Mesendoderm (in vitro differentiated cells): Measurements from ENCODE around the gene TNFSF11. TPM values are rescaled to one million over a fixed set of nuclear protein-coding genes. Genes with fewer than 3 reads are reported as not detected.

ENCODE experiments used
- DNase-seq: peaks from one replicate; pipeline ENCODE4 v3.0.0; 2013
- H2AK5ac ChIP-seq: 2 replicates; pipeline ENCODE4 v1.6.1; 2013; ENCODE audit warnings: low read length, inconsistent platforms
- H2BK120ac ChIP-seq: 2 replicates; pipeline ENCODE4 v1.6.1; 2013; ENCODE audit warnings: low read depth, mild to moderate bottlenecking, low read length, moderate library complexity, mixed read lengths
- H2BK15ac ChIP-seq: replicated peaks from 2 replicates; pipeline ENCODE4 v1.6.1; 2013; ENCODE audit warnings: low read depth, mild to moderate bottlenecking, moderate library complexity
- H2BK5ac ChIP-seq: 2 replicates; pipeline ENCODE4 v1.6.1; 2013; ENCODE audit warnings: low read length, inconsistent platforms
- H3K18ac ChIP-seq: 2 replicates; pipeline ENCODE4 v1.6.1; 2013; ENCODE audit warnings: mild to moderate bottlenecking, low read length, mixed read lengths
- H3K23ac ChIP-seq: one replicate; pipeline ENCODE4 v1.6.1; 2013; ENCODE audit warnings: low read length
- H3K27ac ChIP-seq: 2 replicates; pipeline ENCODE4 v1.5.1; 2013; ENCODE audit warnings: low read depth, mild to moderate bottlenecking, inconsistent platforms, low read length, moderate library complexity
- H3K27me3 ChIP-seq: 2 replicates; pipeline ENCODE4 v1.6.1; 2013; ENCODE audit warnings: low read length, control low read depth, mild to moderate bottlenecking, inconsistent platforms; ENCODE audit not compliant: insufficient read depth, poor library complexity
- H3K36me3 ChIP-seq: 2 replicates; pipeline ENCODE4 v1.6.1; 2013; ENCODE audit warnings: low read length, inconsistent platforms; ENCODE audit not compliant: control insufficient read depth, insufficient read depth
- H3K4ac ChIP-seq: one replicate; pipeline ENCODE4 v1.6.1; 2013; ENCODE audit warnings: low read depth, mild to moderate bottlenecking, low read length, moderate library complexity
- H3K4me1 ChIP-seq: 2 replicates; pipeline ENCODE4 v1.6.1; 2013; ENCODE audit warnings: low read depth, low read length, inconsistent platforms; ENCODE audit not compliant: control insufficient read depth
- H3K4me2 ChIP-seq: 2 replicates; pipeline ENCODE4 v1.6.1; 2013; ENCODE audit warnings: low read length
- H3K4me3 ChIP-seq: 2 replicates; pipeline ENCODE4 v1.5.1; 2013; ENCODE audit warnings: mild to moderate bottlenecking, low read length
- H3K56ac ChIP-seq: one replicate; pipeline ENCODE4 v1.6.1; 2013; ENCODE audit warnings: low read length
- H3K79me1 ChIP-seq: 2 replicates; pipeline ENCODE4 v1.6.1; 2013; ENCODE audit warnings: low read length, inconsistent platforms
- H3K79me2 ChIP-seq: 2 replicates; pipeline ENCODE4 v1.6.1; 2013; ENCODE audit warnings: mild to moderate bottlenecking, low read length; ENCODE audit not compliant: control insufficient read depth, insufficient read depth
- H3K9ac ChIP-seq: 2 replicates; pipeline ENCODE4 v1.6.1; 2013; ENCODE audit warnings: low read length, inconsistent platforms
- H4K5ac ChIP-seq: one replicate; pipeline ENCODE4 v1.6.1; 2013; ENCODE audit warnings: low read length
- H4K8ac ChIP-seq: one replicate; pipeline ENCODE4 v1.6.1; 2013; ENCODE audit warnings: low read depth, mild to moderate bottlenecking, control low read depth, low read length, moderate library complexity
- WGBS: extraction: QIAGEN DNeasy Blood & Tissue Kit; methylation state at CpG from one replicate; pipeline ENCODE4 v1.1.7; 2013; ENCODE audit warnings: low lambda C conversion rate, missing lambda C conversion rate; ENCODE audit not compliant: insufficient coverage; ENCODE audit errors: extremely low coverage; 5-methylcytosine and 5-hydroxymethylcytosine counted together
- polyA plus RNA-seq, 2 experiments: library from polyadenylated mRNA; stranded (reverse); fragments of 200-250 nt; gene quantifications; one replicate each; pipeline ENCODE4 v1.2.3, GENCODE V29; 2013

The TNFSF11 gene
- polyA plus RNA-seq (2013, experiment 1 of 2), result 0.65 TPM
- 0.69 TPM for polyA plus RNA-seq (2013, experiment 2 of 2)

DNA sequence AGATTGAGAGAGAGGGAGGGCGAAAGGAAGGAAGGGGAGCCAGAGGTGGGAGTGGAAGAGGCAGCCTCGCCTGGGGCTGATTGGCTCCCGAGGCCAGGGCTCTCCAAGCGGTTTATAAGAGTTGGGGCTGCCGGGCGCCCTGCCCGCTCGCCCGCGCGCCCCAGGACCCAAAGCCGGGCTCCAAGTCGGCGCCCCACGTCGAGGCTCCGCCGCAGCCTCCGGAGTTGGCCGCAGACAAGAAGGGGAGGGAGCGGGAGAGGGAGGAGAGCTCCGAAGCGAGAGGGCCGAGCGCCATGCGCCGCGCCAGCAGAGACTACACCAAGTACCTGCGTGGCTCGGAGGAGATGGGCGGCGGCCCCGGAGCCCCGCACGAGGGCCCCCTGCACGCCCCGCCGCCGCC lies at the start of gene TNFSF11:
Gene TNFSF11 (plus strand): TSS at position 142 of the 400 bp plus-strand sequence. CDS start 152 bp downstream, at position 294.
- Histone ChIP-seq H3K18ac (no peak within 1 kb of the TSS), H3K4me3 (peak within 1 kb of the TSS; percentile 49), H3K23ac (peak within 1 kb of the TSS; percentile 6), H4K5ac (no peak within 1 kb of the TSS), H3K4me2 (peak within 1 kb of the TSS; percentile 78), H3K79me1 (no peaks in the 10 kb centered on the region), H3K36me3 (no peaks in the 10 kb centered on the region), H3K27me3 (peaks cover 2% of the 10 kb centered on the region), H3K4ac (no peak within 1 kb of the TSS), H3K56ac (peak within 1 kb of the TSS; percentile 62), H4K8ac (no peak within 1 kb of the TSS), H2BK15ac (no peak within 1 kb of the TSS), H2BK120ac (no peak within 1 kb of the TSS), H3K27ac (no peak within 1 kb of the TSS), H3K4me1 (no peaks in the 10 kb centered on the region), H2AK5ac (no peak within 1 kb of the TSS), H3K9ac (peak within 1 kb of the TSS; percentile 31), H2BK5ac (no peak within 1 kb of the TSS), H3K79me2 (no peaks in the 10 kb centered on the region)
- WGBS, result no CpG with 5 or more reads among the region's 39 CpGs
- peak; percentile 71 for DNase-seq

DNA sequence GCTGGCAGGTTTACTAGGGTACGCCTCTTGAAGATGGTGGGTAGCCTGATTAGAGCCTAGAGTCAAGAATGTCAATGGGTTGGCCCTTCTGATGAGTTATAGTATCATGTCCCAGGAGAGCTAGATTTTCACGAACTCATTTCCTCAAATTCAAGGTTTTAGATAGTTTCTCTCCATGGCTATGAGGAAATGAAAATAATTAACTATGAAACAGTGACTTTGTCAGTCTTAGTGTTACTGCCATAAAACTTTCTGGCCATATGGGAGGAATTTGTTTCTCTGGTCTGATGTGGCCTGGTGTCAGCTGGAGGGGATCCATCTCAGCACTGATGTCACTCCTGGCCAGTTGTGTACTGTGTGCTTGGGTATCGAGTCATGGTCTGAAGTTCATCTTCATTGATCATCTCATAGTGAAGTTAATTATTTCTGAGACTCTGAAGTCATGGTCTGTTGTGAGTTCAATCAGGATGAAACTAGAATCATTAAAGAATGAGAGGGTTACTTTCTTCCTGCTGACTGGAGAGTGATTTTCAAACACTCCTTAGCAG lies 49.4 kb upstream of the TNFSF11 start:
- H2BK120ac ChIP-seq, result no peak overlapping the region
- H3K9ac ChIP-seq, result no peak overlapping the region
- no peak overlapping the region for H3K4ac ChIP-seq
- H3K27ac ChIP-seq, result no peak overlapping the region
- no peak overlapping the region for H3K56ac ChIP-seq
- no peaks in the 10 kb centered on the region for H3K36me3 ChIP-seq
- no peak overlapping the region for H4K8ac ChIP-seq
- no peaks in the 10 kb centered on the region for H3K79me2 ChIP-seq
- H3K18ac ChIP-seq, result no peak overlapping the region
- H3K27me3 ChIP-seq, result no peaks in the 10 kb centered on the region
- no peaks in the 10 kb centered on the region for H3K4me1 ChIP-seq
- no peak overlapping the region for H2BK15ac ChIP-seq
- H4K5ac ChIP-seq, result no peak overlapping the region
- H3K4me3 ChIP-seq, result no peak overlapping the region
- no peak overlapping the region for H2AK5ac ChIP-seq
- H3K79me1 ChIP-seq, result no peaks in the 10 kb centered on the region
- no peak for DNase-seq
- H3K4me2 ChIP-seq, result no peak overlapping the region
- WGBS, result no CpG with 5 or more reads among the region's 3 CpGs
- H2BK5ac ChIP-seq, result no peak overlapping the region
- no peak overlapping the region for H3K23ac ChIP-seq

- DNase-seq, result no peak
- no peak overlapping the region for H3K4me2 ChIP-seq
- no peak overlapping the region for H3K18ac ChIP-seq
- no peak overlapping the region for H2BK120ac ChIP-seq
- H3K79me2 ChIP-seq, result no peaks in the 10 kb centered on the region
- no peak overlapping the region for H4K8ac ChIP-seq
- H3K23ac ChIP-seq, result no peak overlapping the region
- no peaks in the 10 kb centered on the region for H3K27me3 ChIP-seq
- no peak overlapping the region for H2BK15ac ChIP-seq
- no peak overlapping the region for H4K5ac ChIP-seq
- no peak overlapping the region for H3K4ac ChIP-seq
- no peaks in the 10 kb centered on the region for H3K79me1 ChIP-seq
- H3K9ac ChIP-seq, result no peak overlapping the region
- H3K56ac ChIP-seq, result no peak overlapping the region
- H2BK5ac ChIP-seq, result no peak overlapping the region
- H3K4me1 ChIP-seq, result no peaks in the 10 kb centered on the region
- no peak overlapping the region for H3K4me3 ChIP-seq
- no peak overlapping the region for H3K27ac ChIP-seq
- H3K36me3 ChIP-seq, result no peaks in the 10 kb centered on the region
- H2AK5ac ChIP-seq, result no peak overlapping the region
- WGBS, result no CpG with 5 or more reads among the region's 2 CpGs
Measured at GRCh38 chr13:42525035-42525504, 48.9 kb upstream of the TNFSF11 start.

GRCh38 chr13:42526276-42526675 lies 47.7 kb upstream of the TNFSF11 start:
- H4K8ac ChIP-seq, result no peak overlapping the region
- H2BK5ac ChIP-seq, result no peak overlapping the region
- no CpG with 5 or more reads among the region's 3 CpGs for WGBS
- H3K4ac ChIP-seq, result no peak overlapping the region
- no peaks in the 10 kb centered on the region for H3K36me3 ChIP-seq
- H2BK120ac ChIP-seq, result no peak overlapping the region
- no peak overlapping the region for H4K5ac ChIP-seq
- no peak overlapping the region for H3K23ac ChIP-seq
- H3K4me3 ChIP-seq, result no peak overlapping the region
- no peak for DNase-seq
- no peak overlapping the region for H3K27ac ChIP-seq
- H3K27me3 ChIP-seq, result no peaks in the 10 kb centered on the region
- no peak overlapping the region for H3K4me2 ChIP-seq
- no peak overlapping the region for H2AK5ac ChIP-seq
- H2BK15ac ChIP-seq, result no peak overlapping the region
- no peaks in the 10 kb centered on the region for H3K4me1 ChIP-seq
- no peak overlapping the region for H3K18ac ChIP-seq
- no peaks in the 10 kb centered on the region for H3K79me1 ChIP-seq
- H3K9ac ChIP-seq, result no peak overlapping the region
- no peaks in the 10 kb centered on the region for H3K79me2 ChIP-seq
- H3K56ac ChIP-seq, result no peak overlapping the region

GRCh38 chr13:42526804-42527203 lies 47.1 kb upstream of the TNFSF11 start:
- Histone ChIP-seq H3K23ac (no peak overlapping the region), H4K8ac (no peak overlapping the region), H3K9ac (no peak overlapping the region), H3K4me1 (no peaks in the 10 kb centered on the region), H3K27ac (no peak overlapping the region), H3K27me3 (no peaks in the 10 kb centered on the region), H2BK15ac (no peak overlapping the region), H2BK5ac (no peak overlapping the region), H3K4me2 (no peak overlapping the region), H3K36me3 (no peaks in the 10 kb centered on the region), H3K79me1 (no peaks in the 10 kb centered on the region), H3K4me3 (no peak overlapping the region), H3K18ac (no peak overlapping the region), H2AK5ac (no peak overlapping the region), H3K79me2 (no peaks in the 10 kb centered on the region), H4K5ac (no peak overlapping the region), H3K56ac (no peak overlapping the region), H3K4ac (no peak overlapping the region), H2BK120ac (no peak overlapping the region)
- no CpG with 5 or more reads among the region's 3 CpGs for WGBS
- DNase-seq, result no peak
